ENCODE measurements around the gene IFIT2.

IFIT2 gene

GRCh38 chr10:89269433-89270152, 32.3 kb upstream of the IFIT2 start:
- CTCF ChIA-PET: interaction anchor here (1.0 to 1.4 kb wide), 4 partner anchors 11 to 73 kb away, joined by 3 to 5 read pairs (median 3); no protein-coding TSS in a partner anchor
- POLR2A ChIA-PET: no interaction called here
- TF ChIP-seq CTCF (IDR thresholded peaks at IDR 0.05; ENCODE audit: control extremely low read depth, extremely low read depth, low read depth, missing control alignments): no peak
- DNase-seq (ENCODE audit: extremely low spot score): no peak

DNA sequence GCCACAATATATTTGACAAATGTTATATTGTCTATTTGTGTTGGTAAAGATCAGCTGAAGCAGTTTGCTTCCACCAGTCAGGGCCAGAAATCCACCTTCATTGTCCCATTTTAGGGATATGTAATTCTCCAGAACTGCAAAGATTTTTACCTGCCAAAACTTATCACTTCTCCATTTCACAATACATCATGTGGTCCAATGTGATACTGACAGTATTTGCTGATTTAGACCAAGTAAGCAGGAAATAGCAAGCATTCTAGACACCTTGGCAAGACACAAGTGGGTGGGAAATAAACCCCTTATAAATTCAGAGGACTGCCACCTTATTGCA, 31.7 kb upstream of the IFIT2 start:
- ChIA-PET CTCF (interaction anchor here (1.1 to 4.1 kb wide), 4 partner anchors 10 to 99 kb away, joined by 3 to 26 read pairs (median 4); no protein-coding TSS in a partner anchor), POLR2A (no interaction called here)
- DNase-seq (ENCODE audit: extremely low spot score): no peak
- TF ChIP-seq CTCF (IDR thresholded peaks at IDR 0.05; ENCODE audit: control extremely low read depth, extremely low read depth, low read depth, missing control alignments): no peak

DNA sequence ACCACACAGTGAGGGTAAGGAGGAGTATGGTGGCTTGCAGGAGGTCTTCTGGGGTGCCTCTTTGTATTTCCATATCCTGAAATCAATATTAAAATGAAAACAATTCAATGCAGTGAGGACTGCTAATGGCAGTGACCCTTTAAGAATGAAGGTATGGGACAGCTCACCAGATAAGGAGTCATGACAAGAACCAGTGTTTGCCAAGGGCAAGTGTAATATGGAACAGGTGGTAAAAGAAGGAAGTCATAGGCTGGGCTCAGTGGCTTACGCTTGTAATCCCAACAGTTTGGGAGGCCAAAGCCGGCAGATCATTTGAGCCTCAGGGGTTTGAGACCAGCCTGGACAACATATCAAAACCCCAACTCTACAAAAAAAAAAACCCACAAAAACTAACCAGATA, 30.3 kb upstream of the IFIT2 start:
- ChIA-PET CTCF (interaction anchor here (1.0 to 4.1 kb wide), 3 partner anchors 12 to 97 kb away, joined by 3 to 26 read pairs (median 11); no protein-coding TSS in a partner anchor), POLR2A (no interaction called here)
- no peak for DNase-seq (ENCODE audit: extremely low spot score)
- no peak for TF ChIP-seq CTCF (IDR thresholded peaks at IDR 0.05; ENCODE audit: control extremely low read depth, extremely low read depth, low read depth, missing control alignments)

- DNase-seq (ENCODE audit: extremely low spot score): no peak
- ChIA-PET CTCF (interaction anchor here (0.9 to 4.1 kb wide), 6 partner anchors 10 to 115 kb away, joined by 3 to 26 read pairs (median 4); no protein-coding TSS in a partner anchor), POLR2A (no interaction called here)
- TF ChIP-seq CTCF (IDR thresholded peaks at IDR 0.05; ENCODE audit: control extremely low read depth, extremely low read depth, low read depth, missing control alignments): no peak
Measured at GRCh38 chr10:89273680-89274079, 28.2 kb upstream of the IFIT2 start.

- no peak for DNase-seq (ENCODE audit: extremely low spot score)
- CTCF ChIA-PET: interaction anchor here (1.1 to 2.4 kb wide), 3 partner anchors 43 to 127 kb away, joined by 3 to 7 read pairs (median 4); no protein-coding TSS in a partner anchor
- POLR2A ChIA-PET: no interaction called here
- no peak for TF ChIP-seq CTCF (IDR thresholded peaks at IDR 0.05; ENCODE audit: control extremely low read depth, extremely low read depth, low read depth, missing control alignments)
Measured at GRCh38 chr10:89274928-89275327, 26.9 kb upstream of the IFIT2 start.

GRCh38 chr10:89275383-89275782, 26.5 kb upstream of the IFIT2 start:
- TF ChIP-seq CTCF (IDR thresholded peaks at IDR 0.05; ENCODE audit: control extremely low read depth, extremely low read depth, low read depth, missing control alignments): no peak
- ChIA-PET POLR2A (no interaction called here), CTCF (interaction anchor here (0.9 to 2.4 kb wide), 4 partner anchors 42 to 284 kb away, joined by 3 to 7 read pairs (median 4); no protein-coding TSS in a partner anchor)
- no peak for DNase-seq (ENCODE audit: extremely low spot score)

Measured in GM10248 (cell line).